HepG2 (cell line): Measurements from ENCODE around the gene SLC39A1. TPM values are rescaled to one million over a fixed set of nuclear protein-coding genes. Genes with fewer than 3 reads are reported as not detected.

Source experiments
- AGO1 ChIP-seq: fragments of 200-400 bp; formaldehyde crosslinking; IDR thresholded peaks from 2 replicates; pipeline ENCODE4 v1.6.1; 2017; ENCODE audit warnings: mild to moderate bottlenecking, low read depth, low read length, moderate library complexity; ENCODE audit not compliant: poor library complexity, severe bottlenecking
- BCL3 ChIP-seq: sonication (generic); formaldehyde crosslinking; IDR thresholded peaks from 2 replicates; pipeline ENCODE4 v1.5.1; 2020; ENCODE audit warnings: mild to moderate bottlenecking, missing genetic modification reagents, moderate library complexity
- BORCS8-MEF2B ChIP-seq: sonication (generic); formaldehyde crosslinking; IDR thresholded peaks from 2 replicates; pipeline ENCODE4 v1.8.0; 2022; ENCODE audit warnings: mild to moderate bottlenecking, missing genetic modification reagents
- CHD4 ChIP-seq: fragments of 200-600 bp; sonication (generic); IDR thresholded peaks from 2 replicates; pipeline ENCODE4 v1.7.0; 2017; ENCODE audit warnings: mild to moderate bottlenecking, low read length, borderline replicate concordance
- DBP ChIP-seq: sonication (generic); formaldehyde crosslinking; IDR thresholded peaks from 2 replicates; pipeline ENCODE4 v1.4.0; 2020; ENCODE audit warnings: missing genetic modification reagents; ENCODE audit errors: not compliant biosample characterization
- HDAC6 ChIP-seq: fragments of 200-600 bp; sonication (generic); IDR thresholded peaks from 2 replicates; pipeline ENCODE4 v1.7.0; 2017; ENCODE audit warnings: mild to moderate bottlenecking, antibody characterized with exemption, low read length, low read depth
- HHEX ChIP-seq: IDR thresholded peaks from 2 replicates; pipeline ENCODE4 v1.6.1; 2016; ENCODE audit warnings: control low read depth
- IKZF5 ChIP-seq: IDR thresholded peaks from 2 replicates; pipeline ENCODE4 v1.6.1; 2018; ENCODE audit warnings: missing genetic modification reagents, mild to moderate bottlenecking, missing compliant biosample characterization
- PHB2 ChIP-seq: fragments of 450-650 bp; IDR thresholded peaks from 2 replicates; pipeline ENCODE4 v1.6.1; 2018; ENCODE audit not compliant: partially characterized antibody
- REL ChIP-seq: sonication (generic); formaldehyde crosslinking; conservative IDR thresholded peaks from 2 replicates; pipeline ENCODE4 v1.8.0; 2022; ENCODE audit warnings: mild to moderate bottlenecking, missing genetic modification reagents, moderate library complexity
- TBX2 ChIP-seq: sonication (generic); formaldehyde crosslinking; IDR thresholded peaks from 2 replicates; pipeline ENCODE4 v1.5.0; 2020; ENCODE audit warnings: missing genetic modification reagents, mild to moderate bottlenecking, borderline replicate concordance
- ZFY ChIP-seq: sonication (generic); formaldehyde crosslinking; IDR thresholded peaks from 2 replicates; pipeline ENCODE4 v1.4.0; 2020; ENCODE audit warnings: missing genetic modification reagents
- ZNF296 ChIP-seq: sonication (generic); formaldehyde crosslinking; conservative IDR thresholded peaks from 2 replicates; pipeline ENCODE4 v1.5.0; 2020; ENCODE audit warnings: mild to moderate bottlenecking, missing genetic modification reagents
- ZNF3 ChIP-seq: IDR thresholded peaks from 2 replicates; pipeline ENCODE4 v1.7.0; 2017; ENCODE audit warnings: inconsistent platforms
- ZNF577 ChIP-seq: sonication (generic); formaldehyde crosslinking; IDR thresholded peaks from 2 replicates; pipeline ENCODE4 v1.4.0; 2020; ENCODE audit warnings: mild to moderate bottlenecking, low read depth, missing genetic modification reagents, borderline replicate concordance
- polyA plus RNA-seq, 8 experiments: library from polyadenylated mRNA; depleted of rRNA in 3 of 8; stranded (reverse) in 7 of 8; unstranded in 1 of 8; fragments of >200 nt; fragmentation: Illumina TruSeq in 4 of 8; extraction: Trizol in 4 of 8; gene quantifications; 2 replicates each; pipeline versions ENCODE4 v1.2.1 to v1.2.3, GENCODE V29; 2011 to 2016; ENCODE audit warnings: low read depth in 4 of 8, missing spikeins in 1 of 8, mixed read lengths in 1 of 8; ENCODE audit not compliant: insufficient read depth in 1 of 8
- total RNA-seq, 5 experiments: library from RNA; depleted of rRNA; stranded (reverse); fragments of >200 nt; fragmentation: Illumina TruSeq; extraction: Trizol; gene quantifications; 2 replicates each; pipeline ENCODE4 v1.2.3, GENCODE V29; 2016; ENCODE audit warnings: low read depth in 1 of 5
- TF ChIP-seq, protein P1 (sequence below): sonication (generic); formaldehyde crosslinking; IDR thresholded peaks from 2 replicates; pipeline ENCODE4 v1.9.0; 2021; ENCODE audit warnings: missing genetic modification reagents, borderline replicate concordance
- TF ChIP-seq, protein P2 (sequence below): sonication (generic); formaldehyde crosslinking; IDR thresholded peaks from 2 replicates; pipeline ENCODE4 v1.5.0; 2020; ENCODE audit warnings: missing genetic modification reagents
- TF ChIP-seq, protein P3 (sequence below), 2 experiments: sonication (generic) in 1 of 2; formaldehyde crosslinking in 1 of 2; IDR thresholded peaks; 2 replicates each; pipeline versions ENCODE4 v1.5.1 to v1.6.1; 2011 to 2020; ENCODE audit warnings: borderline replicate concordance in 1 of 2, low read depth in 1 of 2, low read length in 1 of 2, mild to moderate bottlenecking in 1 of 2, missing genetic modification reagents in 1 of 2, moderate library complexity in 1 of 2

SLC39A1 gene
- total and polyA plus RNA-seq, 2 of the 13 experiments (the other 11 are each of a cell fraction or from before 2014, with no cell fraction given), result 71.2 to 78.4 TPM

DNA sequence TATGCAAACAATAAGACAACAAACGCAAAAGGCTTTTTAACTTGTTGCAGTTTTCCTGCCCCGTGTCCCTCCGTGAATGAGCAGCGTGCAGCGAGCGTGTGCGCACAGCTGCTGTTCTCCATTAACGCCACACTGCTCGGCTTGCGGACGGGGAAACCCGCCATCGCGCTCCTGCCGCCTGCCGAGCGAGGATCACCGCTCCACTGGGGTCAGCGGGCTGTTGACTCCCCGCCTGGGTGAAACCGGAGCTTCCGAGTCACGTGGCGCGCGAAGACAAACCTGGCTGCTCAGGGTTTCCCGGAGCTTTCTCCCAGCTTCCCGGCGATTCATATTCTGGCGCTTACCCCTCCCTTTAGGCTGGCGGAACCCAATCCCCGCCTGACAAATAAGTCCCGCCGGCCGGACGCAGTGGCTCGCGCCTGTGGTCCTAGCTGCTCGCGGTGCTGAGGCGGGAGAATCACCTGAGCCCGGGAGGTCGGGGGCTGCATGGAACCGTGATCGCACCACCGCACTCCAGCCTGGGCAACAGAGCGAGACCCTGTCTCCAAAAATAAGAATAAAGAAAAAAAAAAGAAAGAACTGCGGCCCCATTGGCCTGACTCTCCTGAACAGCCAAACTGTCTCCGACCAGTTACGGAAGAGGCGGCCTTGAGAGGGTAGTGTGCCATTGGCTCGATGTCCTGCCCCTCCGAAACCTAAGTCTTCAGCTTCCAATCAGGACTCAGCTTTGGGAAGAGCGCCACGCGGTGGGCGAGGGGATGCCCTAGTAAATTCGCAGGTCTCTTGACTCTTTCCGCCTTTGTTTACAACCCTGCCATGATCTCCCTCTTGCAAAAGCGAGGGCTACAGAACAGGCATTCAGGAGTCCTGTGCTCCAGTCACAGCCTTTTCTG is 4.0 kb upstream of the SLC39A1 start, which contains the start of gene CREB3L4 (continued):
- no peak for TF ChIP-seq DBP (CRISPR knock-in tag)
- peak; percentile 79 for TF ChIP-seq AGO1
- no peak; the same call in none of the 2 replicates for TF ChIP-seq BCL3 (CRISPR knock-in tag)
- TF ChIP-seq PHB2, result no peak
- TF ChIP-seq ZFY (CRISPR knock-in tag), result peak; percentile 74
- no peak for TF ChIP-seq ZNF577
- TF ChIP-seq ZNF296 (CRISPR knock-in tag), result no peak
- TF ChIP-seq, protein P1, sequence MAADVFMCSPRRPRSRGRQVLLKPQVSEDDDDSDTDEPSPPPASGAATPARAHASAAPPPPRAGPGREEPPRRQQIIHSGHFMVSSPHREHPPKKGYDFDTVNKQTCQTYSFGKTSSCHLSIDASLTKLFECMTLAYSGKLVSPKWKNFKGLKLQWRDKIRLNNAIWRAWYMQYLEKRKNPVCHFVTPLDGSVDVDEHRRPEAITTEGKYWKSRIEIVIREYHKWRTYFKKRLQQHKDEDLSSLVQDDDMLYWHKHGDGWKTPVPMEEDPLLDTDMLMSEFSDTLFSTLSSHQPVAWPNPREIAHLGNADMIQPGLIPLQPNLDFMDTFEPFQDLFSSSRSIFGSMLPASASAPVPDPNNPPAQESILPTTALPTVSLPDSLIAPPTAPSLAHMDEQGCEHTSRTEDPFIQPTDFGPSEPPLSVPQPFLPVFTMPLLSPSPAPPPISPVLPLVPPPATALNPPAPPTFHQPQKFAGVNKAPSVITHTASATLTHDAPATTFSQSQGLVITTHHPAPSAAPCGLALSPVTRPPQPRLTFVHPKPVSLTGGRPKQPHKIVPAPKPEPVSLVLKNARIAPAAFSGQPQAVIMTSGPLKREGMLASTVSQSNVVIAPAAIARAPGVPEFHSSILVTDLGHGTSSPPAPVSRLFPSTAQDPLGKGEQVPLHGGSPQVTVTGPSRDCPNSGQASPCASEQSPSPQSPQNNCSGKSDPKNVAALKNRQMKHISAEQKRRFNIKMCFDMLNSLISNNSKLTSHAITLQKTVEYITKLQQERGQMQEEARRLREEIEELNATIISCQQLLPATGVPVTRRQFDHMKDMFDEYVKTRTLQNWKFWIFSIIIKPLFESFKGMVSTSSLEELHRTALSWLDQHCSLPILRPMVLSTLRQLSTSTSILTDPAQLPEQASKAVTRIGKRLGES (CRISPR knock-in tag), result no peak
- no peak for TF ChIP-seq HHEX (CRISPR knock-in tag)
- TF ChIP-seq TBX2 (CRISPR knock-in tag), result peak; percentile 89
- TF ChIP-seq, protein P2, sequence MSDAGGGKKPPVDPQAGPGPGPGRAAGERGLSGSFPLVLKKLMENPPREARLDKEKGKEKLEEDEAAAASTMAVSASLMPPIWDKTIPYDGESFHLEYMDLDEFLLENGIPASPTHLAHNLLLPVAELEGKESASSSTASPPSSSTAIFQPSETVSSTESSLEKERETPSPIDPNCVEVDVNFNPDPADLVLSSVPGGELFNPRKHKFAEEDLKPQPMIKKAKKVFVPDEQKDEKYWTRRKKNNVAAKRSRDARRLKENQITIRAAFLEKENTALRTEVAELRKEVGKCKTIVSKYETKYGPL (CRISPR knock-in tag), result peak; percentile 34; the same call in 1 of the 2 replicates
- peak; percentile 92 for TF ChIP-seq BORCS8-MEF2B (CRISPR knock-in tag)
- TF ChIP-seq IKZF5 (CRISPR knock-in tag), result peak; percentile 58; the same call in 1 of the 2 replicates
- no peak for TF ChIP-seq HDAC6
- TF ChIP-seq, protein P3, sequence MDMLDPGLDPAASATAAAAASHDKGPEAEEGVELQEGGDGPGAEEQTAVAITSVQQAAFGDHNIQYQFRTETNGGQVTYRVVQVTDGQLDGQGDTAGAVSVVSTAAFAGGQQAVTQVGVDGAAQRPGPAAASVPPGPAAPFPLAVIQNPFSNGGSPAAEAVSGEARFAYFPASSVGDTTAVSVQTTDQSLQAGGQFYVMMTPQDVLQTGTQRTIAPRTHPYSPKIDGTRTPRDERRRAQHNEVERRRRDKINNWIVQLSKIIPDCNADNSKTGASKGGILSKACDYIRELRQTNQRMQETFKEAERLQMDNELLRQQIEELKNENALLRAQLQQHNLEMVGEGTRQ (IDR thresholded peaks at IDR 0.05; ENCODE audit: low read depth, low read length), result peak; percentile 92
- TF ChIP-seq, protein P3 (CRISPR knock-in tag; IDR thresholded peaks at IDR 0.05; ENCODE audit: borderline replicate concordance), result peak; percentile 98; the same call in 1 of the 2 replicates
- no peak for TF ChIP-seq REL (CRISPR knock-in tag)
- no peak; the same call in 1 of the 2 replicates for TF ChIP-seq CHD4
- TF ChIP-seq ZNF3, result no peak
